Mononuclear cell (primary cell): Measurements from ENCODE around the gene TMEM9. TPM values are rescaled to one million over a fixed set of nuclear protein-coding genes. Genes with fewer than 3 reads are reported as not detected.

Experiments
- H3K27me3 ChIP-seq: 2 replicates; pipeline ENCODE4 v1.6.0; 2011; ENCODE audit warnings: low read length, control low read depth; ENCODE audit not compliant: insufficient read depth
- H3K4me1 ChIP-seq: 2 replicates; pipeline ENCODE4 v1.5.1; 2011; ENCODE audit warnings: mild to moderate bottlenecking, low read length, control low read depth; ENCODE audit not compliant: insufficient read depth
- H3K4me3 ChIP-seq: 2 replicates; pipeline ENCODE4 v1.5.1; 2011; ENCODE audit warnings: mild to moderate bottlenecking, low read length, moderate library complexity
- H3K9me3 ChIP-seq: 2 replicates; pipeline ENCODE4 v1.5.1; 2011; ENCODE audit warnings: low read depth, mild to moderate bottlenecking, control low read depth, low read length
- total RNA-seq: library from RNA; depleted of rRNA; stranded (reverse); fragments of >200 nt; gene quantifications from one replicate; pipeline ENCODE4 v1.2.3, GENCODE V29; 2012

Gene TMEM9
- total RNA-seq, 1 donor = 11.1 TPM

- H3K9me3 ChIP-seq = no peaks in the 10 kb centered on the region
- H3K27me3 ChIP-seq = no peaks in the 10 kb centered on the region
- H3K4me3 ChIP-seq = no peak overlapping the region
- H3K4me1 ChIP-seq = no peaks in the 10 kb centered on the region
Observed at GRCh38 chr1:201098992-201099677, 55.1 kb downstream of the TMEM9 start.

GRCh38 chr1:201096977-201097856 is 57.1 kb downstream of the TMEM9 start:
- Histone ChIP-seq H3K9me3 (no peaks in the 10 kb centered on the region), H3K4me1 (no peaks in the 10 kb centered on the region), H3K4me3 (no peak overlapping the region), H3K27me3 (no peaks in the 10 kb centered on the region)

- H3K27me3 ChIP-seq = no peaks in the 10 kb centered on the region
- H3K4me3 ChIP-seq = no peak overlapping the region
- H3K4me1 ChIP-seq = no peaks in the 10 kb centered on the region
- no peaks in the 10 kb centered on the region for H3K9me3 ChIP-seq
Observed at GRCh38 chr1:201096041-201096461, 58.2 kb downstream of the TMEM9 start.

- Histone ChIP-seq H3K4me3 (no peak overlapping the region), H3K27me3 (no peaks in the 10 kb centered on the region), H3K4me1 (no peaks in the 10 kb centered on the region), H3K9me3 (no peaks in the 10 kb centered on the region)
Observed at GRCh38 chr1:201095581-201095980, 58.7 kb downstream of the TMEM9 start.

GRCh38 chr1:201094832-201095231 is 59.4 kb downstream of the TMEM9 start:
- Histone ChIP-seq H3K27me3 (no peaks in the 10 kb centered on the region), H3K4me1 (no peaks in the 10 kb centered on the region), H3K9me3 (no peaks in the 10 kb centered on the region), H3K4me3 (no peak overlapping the region)

GRCh38 chr1:201093962-201094361 is 60.3 kb downstream of the TMEM9 start:
- H3K27me3 ChIP-seq = no peaks in the 10 kb centered on the region
- H3K4me1 ChIP-seq = no peaks in the 10 kb centered on the region
- H3K4me3 ChIP-seq = no peak overlapping the region
- H3K9me3 ChIP-seq = no peaks in the 10 kb centered on the region

- no peaks in the 10 kb centered on the region for H3K4me1 ChIP-seq
Observed at GRCh38 chr1:201093561-201093960, 60.7 kb downstream of the TMEM9 start.

GRCh38 chr1:201092738-201093137 is 61.5 kb downstream of the TMEM9 start:
- Histone ChIP-seq H3K4me1 (no peaks in the 10 kb centered on the region), H3K9me3 (no peaks in the 10 kb centered on the region), H3K27me3 (no peaks in the 10 kb centered on the region), H3K4me3 (no peak overlapping the region)

More at GRCh38 chr1:201093561-201093960, 60.7 kb downstream of the TMEM9 start:
- H3K9me3 ChIP-seq = no peaks in the 10 kb centered on the region
- H3K27me3 ChIP-seq = no peaks in the 10 kb centered on the region
- no peak overlapping the region for H3K4me3 ChIP-seq

- H3K4me1 ChIP-seq = no peaks in the 10 kb centered on the region
- no peaks in the 10 kb centered on the region for H3K9me3 ChIP-seq
- no peak overlapping the region for H3K4me3 ChIP-seq
- no peaks in the 10 kb centered on the region for H3K27me3 ChIP-seq
Observed at GRCh38 chr1:201091256-201091655, 63.0 kb downstream of the TMEM9 start.

- H3K4me1 ChIP-seq = no peaks in the 10 kb centered on the region
- H3K27me3 ChIP-seq = no peaks in the 10 kb centered on the region
- H3K9me3 ChIP-seq = no peaks in the 10 kb centered on the region
- no peak overlapping the region for H3K4me3 ChIP-seq
Observed at GRCh38 chr1:201090541-201090940, 63.7 kb downstream of the TMEM9 start.

- no peaks in the 10 kb centered on the region for H3K9me3 ChIP-seq
- H3K27me3 ChIP-seq = no peaks in the 10 kb centered on the region
- H3K4me1 ChIP-seq = no peaks in the 10 kb centered on the region
- H3K4me3 ChIP-seq = no peak overlapping the region
Observed at GRCh38 chr1:201089596-201089995, 64.7 kb downstream of the TMEM9 start.

- H3K4me1 ChIP-seq = no peaks in the 10 kb centered on the region
- H3K9me3 ChIP-seq = no peaks in the 10 kb centered on the region
- H3K4me3 ChIP-seq = no peak overlapping the region
- H3K27me3 ChIP-seq = no peaks in the 10 kb centered on the region
Observed at GRCh38 chr1:201088901-201089525, 65.3 kb downstream of the TMEM9 start.

GRCh38 chr1:201088395-201088794 is 65.9 kb downstream of the TMEM9 start:
- Histone ChIP-seq H3K9me3 (no peaks in the 10 kb centered on the region), H3K27me3 (no peaks in the 10 kb centered on the region), H3K4me3 (no peak overlapping the region), H3K4me1 (no peaks in the 10 kb centered on the region)

- no peaks in the 10 kb centered on the region for H3K27me3 ChIP-seq
- H3K9me3 ChIP-seq = no peaks in the 10 kb centered on the region
- H3K4me1 ChIP-seq = no peaks in the 10 kb centered on the region
- no peak overlapping the region for H3K4me3 ChIP-seq
Observed at GRCh38 chr1:201085902-201086735, 68.2 kb downstream of the TMEM9 start.
